Erythroblast (primary cell): Measurements from ENCODE around the gene CMTM7.

Experiments
- DNase-seq, 2 experiments: peaks; one replicate each; lab custom pipeline; 2025; lab: John Stamatoyannopoulos, UW
- GATA1 ChIP-seq: IDR thresholded peaks from 2 replicates; pipeline ENCODE4 v1.6.1; 2011; ENCODE audit warnings: low read depth, mild to moderate bottlenecking, control low read depth, low read length, moderate library complexity
- POLR2A ChIP-seq: IDR thresholded peaks from 2 replicates; pipeline ENCODE4 v1.6.1; 2011; ENCODE audit warnings: mild to moderate bottlenecking, low read length

The CMTM7 gene

GRCh38 chr3:32481791-32482631, 90.4 kb downstream of the CMTM7 start:
- no peak for TF ChIP-seq GATA1
- TF ChIP-seq POLR2A = no peak
- no peak for DNase-seq

GRCh38 chr3:32482693-32483092, 91.0 kb downstream of the CMTM7 start:
- TF ChIP-seq POLR2A (no peak), GATA1 (no peak)
- DNase-seq = peak; percentile 32 to 49

GRCh38 chr3:32483772-32484171, 92.1 kb downstream of the CMTM7 start:
- TF ChIP-seq POLR2A (no peak), GATA1 (no peak)
- DNase-seq = peak in 1 of 2 experiments; percentile 23

- no peak for DNase-seq
- TF ChIP-seq POLR2A (no peak), GATA1 (no peak)
Measured at GRCh38 chr3:32484436-32484835, 92.8 kb downstream of the CMTM7 start.

GRCh38 chr3:32487781-32488473, 96.3 kb downstream of the CMTM7 start:
- no peak for TF ChIP-seq POLR2A
- no peak for TF ChIP-seq GATA1
- no peak for DNase-seq

- DNase-seq = peak; percentile 21 to 73
- TF ChIP-seq POLR2A = no peak
- no peak for TF ChIP-seq GATA1
Measured at GRCh38 chr3:32488474-32489008, 96.9 kb downstream of the CMTM7 start.

- no peak for DNase-seq
- TF ChIP-seq GATA1 (no peak), POLR2A (no peak)
Measured at GRCh38 chr3:32492684-32493436, 101.2 kb downstream of the CMTM7 start.

- no peak for DNase-seq
Measured at GRCh38 chr3:32493437-32494414, 102.1 kb downstream of the CMTM7 start.

GRCh38 chr3:32495085-32495484, 103.4 kb downstream of the CMTM7 start:
- no peak for TF ChIP-seq POLR2A
- no peak for TF ChIP-seq GATA1
- DNase-seq = no peak

More at GRCh38 chr3:32493437-32494414, 102.1 kb downstream of the CMTM7 start:
- TF ChIP-seq POLR2A = no peak
- no peak for TF ChIP-seq GATA1

GRCh38 chr3:32495609-32496008, 104.0 kb downstream of the CMTM7 start:
- TF ChIP-seq GATA1 (no peak), POLR2A (no peak)
- no peak for DNase-seq

GRCh38 chr3:32498252-32498651, 106.6 kb downstream of the CMTM7 start:
- no peak for TF ChIP-seq POLR2A
- DNase-seq = no peak

GRCh38 chr3:32498992-32499391, 107.3 kb downstream of the CMTM7 start:
- TF ChIP-seq POLR2A (no peak), GATA1 (no peak)
- DNase-seq = no peak
